ENCODE data around the gene CCNK.

The CCNK gene

DNA sequence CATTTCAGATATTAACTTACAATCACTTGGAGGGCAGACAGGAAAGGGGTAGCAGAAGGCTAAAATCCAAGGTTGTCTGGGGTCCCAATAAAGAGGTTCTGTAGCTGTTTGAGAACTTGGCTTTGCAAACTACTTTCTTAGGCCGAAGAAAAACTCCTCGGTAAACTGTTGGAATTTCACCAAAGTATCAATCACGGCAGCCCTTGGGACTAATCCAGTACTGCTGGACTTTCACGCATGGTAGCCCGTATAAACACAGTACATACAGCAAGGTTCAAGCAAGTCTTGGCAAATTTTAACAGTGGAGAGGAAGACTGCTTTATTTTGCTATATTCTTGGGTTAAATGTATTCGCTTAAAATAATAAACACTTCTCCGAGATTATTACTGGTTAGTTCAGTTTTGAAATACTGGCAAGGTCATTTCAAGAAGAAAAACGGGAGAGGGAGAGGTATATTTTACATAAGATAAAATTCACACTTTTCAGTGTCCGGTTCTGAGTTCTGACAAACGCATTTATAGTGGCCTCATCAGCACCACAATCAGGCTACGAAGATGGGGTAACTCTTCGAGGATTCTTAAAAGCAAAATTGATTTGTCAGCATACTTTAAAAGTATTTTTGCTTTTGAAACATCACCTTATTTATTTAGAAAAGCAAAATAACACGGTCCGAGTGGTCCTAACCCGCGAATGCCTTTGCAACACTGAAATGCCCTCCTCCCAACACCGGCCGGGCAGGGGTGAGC is 1.9 kb upstream of the CCNK start:
- Histone ChIP-seq H3K27ac (ENCODE audit: low read depth, low read length) (no peak overlapping the region; the same call in 1 of the 2 replicates), H3K4me3 (ENCODE audit: low read length) (peak overlapping the region; percentile 92), H3K4me1 (ENCODE audit: insufficient read depth, low read length) (peaks cover 22% of the 10 kb centered on the region), H3K9me3 (ENCODE audit: insufficient read depth, low read depth, low read length) (no peaks in the 10 kb centered on the region), H3K27me3 (ENCODE audit: insufficient read depth, low read length) (no peaks in the 10 kb centered on the region), H3K36me3 (ENCODE audit: insufficient read depth, low read length) (no peaks in the 10 kb centered on the region), H3K9ac (ENCODE audit: low read depth, low read length) (peak overlapping the region; percentile 67)
- WGBS: 43% methylated on average over 17 of the region's 18 CpGs

DNA sequence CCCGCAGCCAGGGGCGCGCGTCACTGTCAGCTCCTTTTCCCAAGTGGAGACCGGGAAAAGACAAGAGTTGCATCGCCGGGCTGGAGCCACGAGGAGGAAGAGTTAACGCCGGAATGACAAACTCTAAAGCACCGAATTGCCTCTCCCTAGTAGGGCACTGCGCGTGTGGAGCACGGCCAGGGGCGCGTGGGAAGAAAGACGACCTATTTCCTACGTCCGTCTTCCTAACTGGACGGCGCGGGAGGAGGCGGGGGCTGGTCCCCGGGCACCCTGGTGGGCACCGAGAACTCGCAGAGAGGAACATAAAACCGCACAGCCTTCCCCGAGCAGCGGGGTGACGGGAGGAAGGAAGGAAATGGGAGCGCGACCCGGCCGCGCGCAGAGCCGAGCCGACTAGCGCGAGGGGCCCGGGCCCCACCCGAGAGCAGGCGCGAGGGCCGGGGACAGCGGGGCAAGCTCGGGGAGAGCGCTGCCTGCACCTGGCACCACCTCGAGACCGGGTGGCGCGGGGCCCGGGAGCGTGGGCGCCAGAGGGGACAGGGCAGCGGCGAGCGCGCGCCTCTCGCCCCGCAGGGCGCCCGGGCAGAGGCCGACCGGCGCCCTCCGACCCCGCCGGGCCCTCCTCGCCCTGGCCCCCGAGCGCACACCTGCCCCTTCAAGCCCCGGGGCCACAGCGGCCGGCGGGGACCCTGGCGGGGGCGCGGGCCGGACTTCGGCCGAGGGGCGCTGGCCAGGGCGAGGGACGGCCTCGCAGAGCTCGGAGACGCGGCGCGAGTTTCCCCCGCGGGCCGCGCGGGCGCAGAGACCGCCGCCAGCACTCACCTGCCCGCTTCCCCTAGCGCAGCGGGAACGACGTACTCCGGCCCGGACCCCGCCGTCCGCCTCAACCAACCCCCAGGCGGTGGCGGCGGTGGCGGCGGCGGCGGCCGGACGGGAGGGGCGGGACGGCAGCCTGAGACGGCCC is 1.0 kb upstream of the CCNK start, which contains the start of gene SETD3:
Gene SETD3, minus strand, starts transcription at position 954 of the 964 bp plus-strand sequence. CDS start 15,054 bp downstream, outside the sequence.
- Histone ChIP-seq H3K27ac (ENCODE audit: low read depth, low read length) (peak within 1 kb of the TSS; percentile 94), H3K4me3 (ENCODE audit: low read length) (peak within 1 kb of the TSS; percentile 95), H3K27me3 (ENCODE audit: insufficient read depth, low read length) (no peaks in the 10 kb centered on the region), H3K9ac (ENCODE audit: low read depth, low read length) (peak within 1 kb of the TSS; percentile 89), H3K36me3 (ENCODE audit: insufficient read depth, low read length) (no peaks in the 10 kb centered on the region), H3K4me1 (ENCODE audit: insufficient read depth, low read length) (peaks cover 19% of the 10 kb centered on the region), H3K9me3 (ENCODE audit: insufficient read depth, low read depth, low read length) (no peaks in the 10 kb centered on the region)
- WGBS: under 1% methylated on average over 122 of the region's 122 CpGs

DNA sequence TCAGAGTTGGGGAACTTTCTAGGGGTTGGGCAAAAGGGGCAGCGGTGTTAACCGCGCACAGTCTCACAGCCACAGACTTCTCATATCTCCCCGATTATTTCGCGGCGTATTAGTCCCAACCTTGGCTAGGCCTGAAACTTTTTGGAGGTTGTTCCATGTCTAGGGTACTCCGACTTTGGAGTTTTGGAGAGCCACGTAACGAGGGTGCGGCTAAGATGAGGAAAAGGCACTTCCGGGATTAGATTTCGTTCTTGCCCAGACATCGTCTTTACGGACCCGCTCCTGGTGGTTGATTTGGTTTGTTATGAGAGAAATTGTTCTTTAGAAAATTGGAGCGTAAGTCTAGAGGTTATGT is 513 bp downstream of the CCNK start:
- under 1% methylated on average over 17 of the region's 17 CpGs for WGBS

DNA sequence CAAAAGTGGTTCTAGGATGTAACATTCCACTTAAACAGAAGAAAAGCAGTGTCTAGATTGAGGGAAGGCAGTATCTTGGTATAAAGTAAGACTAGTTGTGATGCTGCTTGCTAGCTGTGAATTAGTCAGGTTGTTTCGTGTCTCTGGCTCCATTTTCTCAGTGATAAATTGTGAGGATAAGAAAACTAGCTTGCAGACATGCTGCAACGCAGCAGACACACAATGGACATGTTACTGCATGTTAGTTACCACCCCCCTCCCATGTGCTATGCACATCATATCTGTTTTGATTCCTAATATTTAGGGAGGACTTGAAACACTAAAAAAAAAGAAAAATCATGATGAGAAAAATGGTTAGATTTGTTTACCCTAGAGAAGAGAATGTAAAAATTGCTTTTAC is 2.9 kb downstream of the CCNK start:
- Histone ChIP-seq H3K27ac (ENCODE audit: low read depth, low read length) (no peak overlapping the region), H3K4me1 (ENCODE audit: insufficient read depth, low read length) (peaks cover 11% of the 10 kb centered on the region), H3K36me3 (ENCODE audit: insufficient read depth, low read length) (no peaks in the 10 kb centered on the region), H3K27me3 (ENCODE audit: insufficient read depth, low read length) (no peaks in the 10 kb centered on the region), H3K9ac (ENCODE audit: low read depth, low read length) (no peak overlapping the region), H3K4me3 (ENCODE audit: low read length) (no peak overlapping the region), H3K9me3 (ENCODE audit: insufficient read depth, low read depth, low read length) (no peaks in the 10 kb centered on the region)
- 91% methylated on average over 2 of the region's 2 CpGs for WGBS

More for the DNA sequence above, 513 bp downstream of the CCNK start:
- Histone ChIP-seq H3K9me3 (ENCODE audit: insufficient read depth, low read depth, low read length) (no peaks in the 10 kb centered on the region), H3K27me3 (ENCODE audit: insufficient read depth, low read length) (no peaks in the 10 kb centered on the region), H3K27ac (ENCODE audit: low read depth, low read length) (peak overlapping the region; percentile 94), H3K4me1 (ENCODE audit: insufficient read depth, low read length) (peaks cover 12% of the 10 kb centered on the region), H3K9ac (ENCODE audit: low read depth, low read length) (peak overlapping the region; percentile 89), H3K36me3 (ENCODE audit: insufficient read depth, low read length) (no peaks in the 10 kb centered on the region), H3K4me3 (ENCODE audit: low read length) (peak overlapping the region; percentile 95)

DNA sequence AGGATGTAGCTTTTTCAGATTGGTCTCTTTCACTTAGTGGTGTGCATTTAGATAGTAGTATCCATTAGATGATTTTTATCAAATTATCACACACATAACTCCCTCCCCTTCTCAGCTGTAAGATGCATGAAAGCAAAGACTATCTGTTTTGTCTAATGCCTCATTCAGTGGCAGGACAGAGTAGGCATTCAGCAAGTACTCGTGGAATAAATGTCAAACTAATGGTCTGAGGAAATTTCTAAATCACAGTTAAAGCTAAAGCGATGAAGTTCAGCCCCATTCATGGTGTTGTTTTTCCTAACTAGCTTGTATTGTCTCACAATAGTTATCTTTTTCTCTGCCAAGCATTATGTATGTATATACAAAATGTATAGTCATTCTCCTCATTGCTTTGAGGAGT is 16.1 kb downstream of the CCNK start:
- Histone ChIP-seq H3K27ac (ENCODE audit: low read depth, low read length) (no peak overlapping the region), H3K9ac (ENCODE audit: low read depth, low read length) (no peak overlapping the region), H3K36me3 (ENCODE audit: insufficient read depth, low read length) (peaks cover 91% of the 10 kb centered on the region), H3K4me3 (ENCODE audit: low read length) (no peak overlapping the region), H3K4me1 (ENCODE audit: insufficient read depth, low read length) (peaks cover 4% of the 10 kb centered on the region; the same call in 1 of the 2 replicates), H3K9me3 (ENCODE audit: insufficient read depth, low read depth, low read length) (no peaks in the 10 kb centered on the region), H3K27me3 (ENCODE audit: insufficient read depth, low read length) (no peaks in the 10 kb centered on the region)
- WGBS: 94% methylated on average over 2 of the region's 2 CpGs

DNA sequence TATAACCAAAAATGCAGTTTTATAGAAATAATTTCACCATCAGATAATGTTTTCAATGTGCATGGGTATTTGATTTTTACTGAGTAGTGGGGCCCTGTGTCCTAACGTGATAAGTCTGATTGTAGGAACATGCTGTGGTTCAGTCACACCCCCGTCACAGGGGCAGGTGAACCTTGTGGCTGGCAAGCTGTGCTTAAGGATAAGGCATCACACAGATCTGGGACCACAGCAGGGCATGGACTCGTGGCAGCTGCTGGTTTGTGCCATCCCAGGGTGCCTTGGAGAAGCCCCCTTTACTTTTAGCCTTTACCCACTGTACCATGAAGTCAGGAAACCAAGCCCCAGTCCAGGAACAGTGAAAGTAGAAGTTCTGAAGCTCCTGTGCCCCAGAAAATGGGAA is 16.7 kb downstream of the CCNK start:
- H3K27me3 ChIP-seq (ENCODE audit: insufficient read depth, low read length): no peaks in the 10 kb centered on the region
- H3K4me3 ChIP-seq (ENCODE audit: low read length): no peak overlapping the region
- no peak overlapping the region for H3K9ac ChIP-seq (ENCODE audit: low read depth, low read length)
- H3K36me3 ChIP-seq (ENCODE audit: insufficient read depth, low read length): peaks cover 91% of the 10 kb centered on the region
- H3K9me3 ChIP-seq (ENCODE audit: insufficient read depth, low read depth, low read length): no peaks in the 10 kb centered on the region
- WGBS: 96% methylated on average over 3 of the region's 3 CpGs
- H3K27ac ChIP-seq (ENCODE audit: low read depth, low read length): no peak overlapping the region
- peaks cover 4% of the 10 kb centered on the region; the same call in 1 of the 2 replicates for H3K4me1 ChIP-seq (ENCODE audit: insufficient read depth, low read length)

DNA sequence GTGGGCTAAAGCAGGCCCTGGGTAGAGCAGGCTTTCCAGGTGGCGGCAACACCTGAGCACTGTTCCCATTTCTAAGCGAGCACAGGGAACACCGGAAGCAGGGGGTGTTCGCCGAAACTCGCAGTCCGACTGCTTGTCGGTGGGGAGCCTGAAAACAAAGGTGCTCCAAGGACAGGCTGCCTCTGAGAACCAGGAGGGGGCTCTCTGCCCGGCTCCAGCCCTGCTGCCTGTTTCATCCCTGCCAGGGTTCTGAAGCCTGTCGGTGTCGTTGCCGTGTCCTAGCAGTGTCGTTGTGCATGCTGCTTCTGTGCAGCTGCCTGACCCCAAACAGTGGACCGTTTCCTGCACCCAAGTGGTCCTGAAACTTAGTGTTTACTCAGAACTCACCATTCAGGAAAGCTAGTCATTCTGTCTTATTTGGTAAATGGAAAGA is 21.8 kb downstream of the CCNK start:
- Histone ChIP-seq H3K4me1 (ENCODE audit: insufficient read depth, low read length) (peaks cover 8% of the 10 kb centered on the region), H3K27ac (ENCODE audit: low read depth, low read length) (peak overlapping the region; percentile 57; the same call in 1 of the 2 replicates), H3K9me3 (ENCODE audit: insufficient read depth, low read depth, low read length) (no peaks in the 10 kb centered on the region), H3K36me3 (ENCODE audit: insufficient read depth, low read length) (peaks cover 93% of the 10 kb centered on the region), H3K27me3 (ENCODE audit: insufficient read depth, low read length) (no peaks in the 10 kb centered on the region), H3K9ac (ENCODE audit: low read depth, low read length) (no peak overlapping the region), H3K4me3 (ENCODE audit: low read length) (no peak overlapping the region)
- WGBS: 81% methylated on average over 14 of the region's 14 CpGs

DNA sequence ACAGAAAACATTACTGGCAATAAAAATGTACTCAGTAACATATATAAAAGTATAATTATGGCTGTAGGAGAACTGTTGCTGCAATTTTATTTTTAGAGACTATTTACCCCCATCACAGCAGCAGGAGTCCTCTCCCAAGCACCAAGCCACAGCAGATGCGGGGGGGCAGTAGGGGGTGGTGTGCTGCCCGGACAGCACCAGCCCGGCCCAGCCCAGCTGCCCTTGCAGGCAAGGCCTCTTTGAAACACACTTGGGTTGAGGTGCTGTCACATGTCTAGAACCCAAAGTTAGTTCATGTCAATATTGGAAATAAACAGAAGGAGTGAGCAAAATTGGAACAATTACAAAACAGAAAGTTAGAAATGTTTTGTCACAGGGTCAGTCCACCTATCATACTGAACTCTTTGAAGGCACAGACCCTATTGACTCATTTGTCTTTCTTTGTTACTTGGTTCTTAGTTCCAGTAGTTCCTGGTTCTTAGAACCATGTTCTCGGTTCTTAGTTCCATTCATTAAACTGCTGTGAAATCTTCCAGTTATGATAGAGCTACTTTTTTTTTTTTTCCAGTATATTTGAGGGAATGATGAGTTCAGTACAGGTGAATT is 22.7 kb downstream of the CCNK start:
- H3K9ac ChIP-seq (ENCODE audit: low read depth, low read length): no peak overlapping the region

DNA sequence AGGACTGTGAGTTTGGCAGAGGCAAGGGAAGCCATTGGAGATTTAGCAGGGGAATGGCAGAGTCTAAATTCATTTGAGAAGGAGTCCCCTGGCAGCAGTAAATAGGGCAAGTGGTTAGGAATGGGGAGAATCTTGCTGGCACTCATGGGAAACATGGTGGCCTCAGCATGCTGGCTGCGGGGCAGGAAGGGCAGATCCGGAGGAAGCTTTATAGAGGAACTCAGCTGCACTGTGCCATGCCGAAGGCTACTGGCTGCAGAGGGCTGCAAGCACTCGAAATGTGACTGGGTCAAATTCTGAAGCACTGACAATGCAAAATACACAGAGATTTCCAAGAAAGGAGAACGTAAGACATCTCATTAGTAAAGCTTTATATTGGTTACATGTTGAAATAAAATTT is 23.9 kb downstream of the CCNK start:
- Histone ChIP-seq H3K9ac (ENCODE audit: low read depth, low read length) (no peak overlapping the region), H3K4me1 (ENCODE audit: insufficient read depth, low read length) (peaks cover 11% of the 10 kb centered on the region), H3K9me3 (ENCODE audit: insufficient read depth, low read depth, low read length) (no peaks in the 10 kb centered on the region), H3K27ac (ENCODE audit: low read depth, low read length) (no peak overlapping the region), H3K36me3 (ENCODE audit: insufficient read depth, low read length) (peaks cover 97% of the 10 kb centered on the region), H3K4me3 (ENCODE audit: low read length) (no peak overlapping the region), H3K27me3 (ENCODE audit: insufficient read depth, low read length) (no peaks in the 10 kb centered on the region)
- WGBS: 96% methylated on average over 5 of the region's 5 CpGs

More for the DNA sequence above, 22.7 kb downstream of the CCNK start:
- Histone ChIP-seq H3K27ac (ENCODE audit: low read depth, low read length) (no peak overlapping the region), H3K9me3 (ENCODE audit: insufficient read depth, low read depth, low read length) (no peaks in the 10 kb centered on the region), H3K4me1 (ENCODE audit: insufficient read depth, low read length) (peaks cover 8% of the 10 kb centered on the region), H3K36me3 (ENCODE audit: insufficient read depth, low read length) (peaks cover 95% of the 10 kb centered on the region), H3K27me3 (ENCODE audit: insufficient read depth, low read length) (no peaks in the 10 kb centered on the region), H3K4me3 (ENCODE audit: low read length) (no peak overlapping the region)
- WGBS: 95% methylated on average over 4 of the region's 4 CpGs

DNA sequence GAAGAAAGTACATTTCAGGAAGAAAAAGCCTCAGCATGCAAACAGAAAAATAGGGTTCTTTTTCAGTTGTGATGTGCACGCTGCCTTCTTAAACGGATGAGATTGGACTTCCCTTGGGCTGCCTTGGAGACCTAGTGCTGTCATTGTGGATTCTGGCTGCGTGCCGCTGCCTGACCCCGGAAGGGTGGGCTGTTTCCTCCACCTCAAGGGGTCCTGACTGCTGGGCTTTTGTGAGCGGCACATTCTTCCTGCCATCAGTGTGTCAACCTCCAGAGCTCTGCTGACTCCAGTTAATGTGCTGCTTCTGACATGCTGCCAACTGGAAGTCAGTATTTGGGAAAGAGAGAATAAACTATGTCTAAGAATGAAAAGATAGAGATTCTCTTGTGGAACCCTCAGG is 25.1 kb downstream of the CCNK start:
- Histone ChIP-seq H3K36me3 (ENCODE audit: insufficient read depth, low read length) (peaks cover 92% of the 10 kb centered on the region), H3K4me1 (ENCODE audit: insufficient read depth, low read length) (peaks cover 11% of the 10 kb centered on the region), H3K9me3 (ENCODE audit: insufficient read depth, low read depth, low read length) (no peaks in the 10 kb centered on the region), H3K4me3 (ENCODE audit: low read length) (no peak overlapping the region), H3K27ac (ENCODE audit: low read depth, low read length) (no peak overlapping the region), H3K27me3 (ENCODE audit: insufficient read depth, low read length) (no peaks in the 10 kb centered on the region), H3K9ac (ENCODE audit: low read depth, low read length) (no peak overlapping the region)
- 96% methylated on average over 6 of the region's 6 CpGs for WGBS

Measured in HUES64 (cell line).